H1 (cell line): ENCODE measurements around the gene MACIR. TPM values are rescaled to one million over a fixed set of nuclear protein-coding genes. Genes with fewer than 3 reads are reported as not detected.

Experiments
- CTCF ChIA-PET: fragments of 300-600 bp; sonication (Branson Sonifier 250); formaldehyde crosslinking; loops from one replicate; lab custom pipeline; 2021; ENCODE audit not compliant: partially characterized antibody; lab: Charles Lee
- POLR2A ChIA-PET: fragments of 300-600 bp; sonication (Branson Sonifier 250); formaldehyde crosslinking; loops from one replicate; lab custom pipeline; 2021; ENCODE audit warnings: inconsistent platforms; ENCODE audit not compliant: partially characterized antibody; lab: Charles Lee
- DNase-seq, 2 experiments: peaks; one replicate each; pipeline versions ENCODE4 v3.0.0 to v3.0.0-alpha.2; 2010 to 2022; ENCODE audit warnings: low spot score in 2 of 2, low read depth in 1 of 2, mixed read lengths in 1 of 2
- FAIRE-seq: peaks from 2 replicates; lab custom pipeline; 2011; peaks lifted over from hg19 to GRCh38; lab: Jason Lieb, UNC
- H2AFZ ChIP-seq: 2 replicates; pipeline ENCODE4 v1.8.1; 2012; ENCODE audit warnings: low read length, inconsistent platforms
- H2AK5ac ChIP-seq: 2 replicates; pipeline ENCODE4 v1.6.1; 2013; ENCODE audit warnings: low read depth, low read length
- H2BK120ac ChIP-seq: replicated peaks from 2 replicates; pipeline ENCODE3; 2013; ENCODE audit warnings: low read depth, low read length, inconsistent platforms
- H2BK12ac ChIP-seq: 2 replicates; pipeline ENCODE4 v1.6.1; 2013; ENCODE audit warnings: low read depth, low read length
- H2BK15ac ChIP-seq: 2 replicates; pipeline ENCODE4 v1.6.1; 2013; ENCODE audit warnings: low read length
- H2BK20ac ChIP-seq: 2 replicates; pipeline ENCODE4 v1.6.1; 2013; ENCODE audit warnings: low read length
- H2BK5ac ChIP-seq: 2 replicates; pipeline ENCODE4 v1.6.1; 2013; ENCODE audit warnings: low read depth, low read length
- H3K14ac ChIP-seq: 2 replicates; pipeline ENCODE4 v1.6.1; 2013; ENCODE audit warnings: inconsistent platforms; ENCODE audit not compliant: insufficient read length
- H3K18ac ChIP-seq: 2 replicates; pipeline ENCODE4 v1.6.1; 2013; ENCODE audit warnings: low read length; ENCODE audit errors: extremely low read depth
- H3K23ac ChIP-seq: 2 replicates; pipeline ENCODE4 v1.6.1; 2013; ENCODE audit warnings: inconsistent platforms; ENCODE audit not compliant: insufficient read length
- H3K23me2 ChIP-seq: 2 replicates; pipeline ENCODE4 v1.6.1; 2013; ENCODE audit warnings: low read depth, low read length
- H3K27ac ChIP-seq: 2 replicates; pipeline ENCODE4 v1.6.1; 2011; ENCODE audit warnings: low read depth, low read length, inconsistent platforms
- H3K27me3 ChIP-seq, 4 experiments: replicated peaks in 1 of 4; 1 replicate in 1 of 4; 2 replicates in 3 of 4; pipeline versions ENCODE4 v1.6.1 to v1.8.1; 2011 to 2013; ENCODE audit warnings: low read length in 3 of 4, mild to moderate bottlenecking in 3 of 4, inconsistent platforms in 2 of 4, mixed read lengths in 2 of 4, moderate library complexity in 1 of 4; ENCODE audit not compliant: control insufficient read depth in 3 of 4, insufficient read depth in 3 of 4; ENCODE audit errors: extremely low read depth in 1 of 4
- H3K36me3 ChIP-seq, 4 experiments: 2 replicates each; pipeline versions ENCODE4 v1.6.1 to v1.8.1; 2011 to 2013; ENCODE audit warnings: mild to moderate bottlenecking in 4 of 4, low read length in 3 of 4, moderate library complexity in 2 of 4, control low read depth in 1 of 4, inconsistent platforms in 1 of 4; ENCODE audit not compliant: insufficient read depth in 4 of 4, control insufficient read depth in 2 of 4
- H3K4ac ChIP-seq: replicated peaks from 2 replicates; pipeline ENCODE3; 2013; ENCODE audit warnings: low read length, low read depth, mixed read lengths, inconsistent platforms; ENCODE audit not compliant: insufficient read length
- H3K4me1 ChIP-seq, 4 experiments: replicated peaks in 1 of 4; 1 replicate in 1 of 4; 2 replicates in 3 of 4; pipeline versions ENCODE4 v1.6.1 to v1.8.1; 2011 to 2013; ENCODE audit warnings: low read length in 3 of 4, inconsistent platforms in 2 of 4, mixed read lengths in 1 of 4; ENCODE audit not compliant: insufficient read depth in 4 of 4, control insufficient read depth in 3 of 4
- H3K4me2 ChIP-seq, 2 experiments: 2 replicates each; pipeline versions ENCODE4 v1.6.1 to v1.8.1; 2011 to 2013; ENCODE audit warnings: low read depth in 2 of 2, low read length in 2 of 2, control low read depth in 1 of 2, inconsistent platforms in 1 of 2, mild to moderate bottlenecking in 1 of 2; ENCODE audit not compliant: insufficient read depth in 1 of 2
- H3K4me3 ChIP-seq, 4 experiments: fragments of 200-600, 300-600 bp in 1 of 4; sonication (generic), shearing (Covaris generic), sonication (Bioruptor Twin) in 1 of 4; 2 replicates each; pipeline versions ENCODE4 v1.5.1 to v1.8.1; 2011 to 2016; ENCODE audit warnings: low read length in 4 of 4, low read depth in 3 of 4, control low read depth in 2 of 4, inconsistent platforms in 2 of 4, mild to moderate bottlenecking in 2 of 4, mixed read lengths in 1 of 4, moderate library complexity in 1 of 4; ENCODE audit not compliant: insufficient read depth in 2 of 4; ENCODE audit errors: extremely low read depth in 1 of 4
- H3K56ac ChIP-seq: replicated peaks from 2 replicates; pipeline ENCODE3; 2013; ENCODE audit warnings: low read depth, mild to moderate bottlenecking, mixed read lengths, low read length, inconsistent platforms; ENCODE audit not compliant: insufficient read length
- H3K79me1 ChIP-seq: 2 replicates; pipeline ENCODE4 v1.6.1; 2013; ENCODE audit warnings: low read depth, low read length, control low read depth
- H3K79me2 ChIP-seq, 2 experiments: 2 replicates each; pipeline versions ENCODE4 v1.6.1 to v1.8.1; 2012 to 2013; ENCODE audit warnings: low read length in 2 of 2, mild to moderate bottlenecking in 2 of 2, inconsistent platforms in 1 of 2; ENCODE audit not compliant: insufficient read depth in 2 of 2, control insufficient read depth in 1 of 2
- H3K9ac ChIP-seq, 4 experiments: replicated peaks in 1 of 4; 1 replicate in 1 of 4; 2 replicates in 3 of 4; pipeline versions ENCODE4 v1.6.1 to v1.8.1; 2011 to 2013; ENCODE audit warnings: low read depth in 3 of 4, low read length in 3 of 4, control low read depth in 2 of 4, mild to moderate bottlenecking in 2 of 4, moderate library complexity in 2 of 4, inconsistent platforms in 1 of 4; ENCODE audit errors: extremely low read depth in 1 of 4
- H3K9me3 ChIP-seq, 2 experiments: 2 replicates each; pipeline versions ENCODE4 v1.6.1 to v1.8.1; 2012 to 2013; ENCODE audit warnings: mild to moderate bottlenecking in 2 of 2, moderate library complexity in 2 of 2, control low read depth in 1 of 2, inconsistent platforms in 1 of 2, low read depth in 1 of 2, low read length in 1 of 2, mixed read lengths in 1 of 2; ENCODE audit not compliant: insufficient read depth in 2 of 2
- H4K20me1 ChIP-seq, 2 experiments: replicated peaks in 1 of 2; 2 replicates each; pipeline versions ENCODE3 to v1.8.1; 2011 to 2013; ENCODE audit warnings: inconsistent platforms in 2 of 2, low read length in 2 of 2, mild to moderate bottlenecking in 1 of 2; ENCODE audit not compliant: insufficient read depth in 2 of 2, control insufficient read depth in 1 of 2
- H4K5ac ChIP-seq: 2 replicates; pipeline ENCODE4 v1.6.1; 2013; ENCODE audit warnings: low read length, low read depth, mixed read lengths, inconsistent platforms; ENCODE audit not compliant: insufficient read length
- H4K8ac ChIP-seq: 2 replicates; pipeline ENCODE4 v1.8.0; 2013; ENCODE audit warnings: mild to moderate bottlenecking, moderate library complexity, low read length, inconsistent platforms; ENCODE audit not compliant: insufficient read depth; ENCODE audit errors: extremely low read depth
- H4K91ac ChIP-seq: replicated peaks from 2 replicates; pipeline ENCODE3; 2013; ENCODE audit warnings: low read length, mixed read lengths, inconsistent platforms; ENCODE audit not compliant: insufficient read length
- PHF8 ChIP-seq: fragments of 200-600 bp; sonication (generic); conservative IDR thresholded peaks from 2 replicates; pipeline ENCODE4 v1.7.1; 2012; ENCODE audit warnings: low read depth, mild to moderate bottlenecking, inconsistent platforms, low read length, moderate library complexity
- WGBS, 2 experiments: shearing (Covaris generic) in 1 of 2; methylation state at CpG; one replicate each; pipeline versions ENCODE4 v1.1.6 to v1.1.7; 2013 to 2015; ENCODE audit warnings: low lambda C conversion rate in 2 of 2, mixed read lengths in 2 of 2, inconsistent platforms in 1 of 2, low coverage in 1 of 2, missing lambda C conversion rate in 1 of 2; ENCODE audit not compliant: insufficient replicate concordance in 2 of 2, insufficient coverage in 1 of 2, insufficient read length in 1 of 2; ENCODE audit errors: extremely low coverage in 1 of 2, missing lambda C conversion rate in 1 of 2; 5-methylcytosine and 5-hydroxymethylcytosine counted together
- polyA plus RNA-seq, 7 experiments: library from polyadenylated mRNA; depleted of rRNA in 3 of 7; stranded (reverse) in 5 of 7; unstranded in 2 of 7; fragments of >200 nt in 5 of 7; fragments of 200-250 nt in 2 of 7; gene quantifications; 1 replicate in 5 of 7; 2 replicates in 1 of 7; 4 replicates in 1 of 7; pipeline versions ENCODE4 v1.2.1 to v1.2.3, GENCODE V29; 2011 to 2013; ENCODE audit warnings: missing spikeins in 2 of 7, mixed read lengths in 2 of 7
- total RNA-seq: library from RNA; stranded (reverse); fragmentation: NEBNext Ultra II Directional; extraction: Animal tissue kit (Norgen Biotek cat#: 25700); gene quantifications from 2 replicates; pipeline ENCODE4 v1.2.1, GENCODE V29; 2021

Gene MACIR
- total and polyA plus RNA-seq, 2 of the 8 experiments (the other 6 are each of a cell fraction or from before 2014, with no cell fraction given): 8.0 to 19.2 TPM

DNA sequence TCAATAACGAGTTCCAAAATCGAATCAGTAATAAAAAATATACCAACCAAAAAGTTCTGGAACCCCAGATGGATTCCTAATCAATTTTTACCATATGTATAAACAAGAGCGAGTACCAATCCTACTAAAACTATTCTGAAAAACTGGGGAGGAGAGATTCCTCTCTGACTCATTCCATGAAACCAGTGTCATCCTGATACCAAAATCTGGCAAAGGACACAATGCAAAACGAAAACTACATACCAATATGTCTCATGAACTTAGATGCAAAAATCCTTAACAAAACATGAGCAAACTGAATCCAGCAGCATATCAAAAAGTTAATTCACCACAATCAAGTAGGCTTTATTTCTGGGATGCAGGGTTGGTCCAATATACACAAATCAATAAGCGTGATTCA is 30.5 kb upstream of the MACIR start:
- no peaks in the 10 kb centered on the region for H3K9me3 ChIP-seq
- no peak overlapping the region for H3K4me2 ChIP-seq
- H3K18ac ChIP-seq: no peak overlapping the region
- no peak overlapping the region for H2BK120ac ChIP-seq
- H3K9ac ChIP-seq: no peak overlapping the region
- no peak overlapping the region for H4K91ac ChIP-seq
- no peaks in the 10 kb centered on the region for H3K23me2 ChIP-seq
- H3K79me2 ChIP-seq: no peaks in the 10 kb centered on the region
- no peaks in the 10 kb centered on the region for H3K27me3 ChIP-seq
- no peak overlapping the region for H2BK20ac ChIP-seq
- H2AFZ ChIP-seq: no peak overlapping the region
- H3K79me1 ChIP-seq: no peaks in the 10 kb centered on the region
- H3K4me3 ChIP-seq: no peak overlapping the region
- no peak overlapping the region for H4K5ac ChIP-seq
- no peak overlapping the region for H3K27ac ChIP-seq
- FAIRE-seq: no peak
- DNase-seq: no peak
- no peak overlapping the region for H3K56ac ChIP-seq
- no peak overlapping the region for H2BK15ac ChIP-seq
- TF ChIP-seq PHF8: no peak
- no peak overlapping the region for H2BK12ac ChIP-seq
- POLR2A ChIA-PET: no interaction called here
- H3K23ac ChIP-seq: no peak overlapping the region
- no peak overlapping the region for H3K4ac ChIP-seq
- no peaks in the 10 kb centered on the region for H4K20me1 ChIP-seq
- 84% methylated on average over 5 of the region's 5 CpGs; no CpG with 5 or more reads in 1 of the 2 experiments for WGBS, 2 experiments
- H3K14ac ChIP-seq: no peak overlapping the region
- H3K36me3 ChIP-seq: no peaks in the 10 kb centered on the region
- no peak overlapping the region for H2AK5ac ChIP-seq
- CTCF ChIA-PET: no interaction called here
- no peak overlapping the region for H4K8ac ChIP-seq
- H3K4me1 ChIP-seq: peaks cover 0 to 4% (median 3%) of the 10 kb centered on the region in 4 experiments; a peak in 5 of 7 replicates
- H2BK5ac ChIP-seq: no peak overlapping the region
